Umbilical cord (tissue), 2 donors: ENCODE data around the gene GJC1. TPM values are rescaled to one million over a fixed set of nuclear protein-coding genes. Genes with fewer than 3 reads are reported as not detected.

Experiments used
- DNase-seq: peaks from one replicate; pipeline ENCODE4 v3.0.0-alpha.2; 2015; ENCODE audit warnings: low spot score
- total RNA-seq: library from RNA; depleted of rRNA; stranded (reverse); fragments of >200 nt; gene quantifications from one replicate; pipeline ENCODE4 v1.2.3, GENCODE V29; 2014; ENCODE audit warnings: low replicate concordance; ENCODE audit not compliant: insufficient read depth

GJC1 gene
- total RNA-seq, 1 donor from 2014 or later: 22.4 TPM

- no peak for DNase-seq
Measured at GRCh38 chr17:44801880-44802279, 28.2 kb downstream of the GJC1 start.

GRCh38 chr17:44798356-44798755 lies 31.7 kb downstream of the GJC1 start:
- DNase-seq: no peak

GRCh38 chr17:44797802-44798201 lies 32.3 kb downstream of the GJC1 start:
- peak; percentile 57 for DNase-seq

- DNase-seq: no peak
Measured at GRCh38 chr17:44796731-44797130, 33.4 kb downstream of the GJC1 start.

GRCh38 chr17:44795928-44796327 lies 34.2 kb downstream of the GJC1 start:
- no peak for DNase-seq

GRCh38 chr17:44795421-44795820 lies 34.7 kb downstream of the GJC1 start:
- DNase-seq: no peak

GRCh38 chr17:44794851-44795413 lies 35.2 kb downstream of the GJC1 start:
- DNase-seq: no peak

- no peak for DNase-seq
Measured at GRCh38 chr17:44793885-44794842, 35.9 kb downstream of the GJC1 start.

GRCh38 chr17:44792276-44792675 lies 37.8 kb downstream of the GJC1 start:
- no peak for DNase-seq

GRCh38 chr17:44788139-44788538 lies 41.9 kb downstream of the GJC1 start:
- no peak for DNase-seq

- DNase-seq: no peak
Measured at GRCh38 chr17:44787271-44787940, 42.7 kb downstream of the GJC1 start.

- no peak for DNase-seq
Measured at GRCh38 chr17:44786551-44787081, 43.5 kb downstream of the GJC1 start.

- no peak for DNase-seq
Measured at GRCh38 chr17:44785921-44786320, 44.2 kb downstream of the GJC1 start.

GRCh38 chr17:44782326-44782850 lies 47.7 kb downstream of the GJC1 start:
- no peak for DNase-seq

GRCh38 chr17:44781551-44782325 lies 48.3 kb downstream of the GJC1 start:
- peak; percentile 53 for DNase-seq

GRCh38 chr17:44780845-44781480 lies 49.1 kb downstream of the GJC1 start:
- DNase-seq: no peak

GRCh38 chr17:44780161-44780560 lies 49.9 kb downstream of the GJC1 start:
- DNase-seq: no peak

GRCh38 chr17:44779211-44780025 lies 50.7 kb downstream of the GJC1 start:
- DNase-seq: peak; percentile 79

GRCh38 chr17:44778656-44779210 lies 51.4 kb downstream of the GJC1 start:
- DNase-seq: no peak
